HG02884 (cell line): ENCODE results near the gene ZNF800.
A peak's percentile ranks its signal among the peaks of the same experiment; 100 is the strongest.

Experiments used
- ATAC-seq: cut with Tn5 transposase; IDR thresholded peaks from one replicate; pipeline ENCODE4 v1.9.1; 2021; ENCODE audit warnings: mild to moderate bottlenecking, moderate library complexity; ENCODE audit not compliant: unreplicated experiment

ZNF800 gene

GRCh38 chr7:127349881-127350280 is 42.6 kb downstream of the ZNF800 start:
- no peak for ATAC-seq

- no peak for ATAC-seq
These were observed 44.3 kb downstream of the ZNF800 start for GRCh38 chr7:127348247-127348631.

GRCh38 chr7:127347567-127348246 is 44.8 kb downstream of the ZNF800 start:
- peak; percentile 90 for ATAC-seq

GRCh38 chr7:127346575-127347256 is 45.8 kb downstream of the ZNF800 start:
- no peak for ATAC-seq

DNA sequence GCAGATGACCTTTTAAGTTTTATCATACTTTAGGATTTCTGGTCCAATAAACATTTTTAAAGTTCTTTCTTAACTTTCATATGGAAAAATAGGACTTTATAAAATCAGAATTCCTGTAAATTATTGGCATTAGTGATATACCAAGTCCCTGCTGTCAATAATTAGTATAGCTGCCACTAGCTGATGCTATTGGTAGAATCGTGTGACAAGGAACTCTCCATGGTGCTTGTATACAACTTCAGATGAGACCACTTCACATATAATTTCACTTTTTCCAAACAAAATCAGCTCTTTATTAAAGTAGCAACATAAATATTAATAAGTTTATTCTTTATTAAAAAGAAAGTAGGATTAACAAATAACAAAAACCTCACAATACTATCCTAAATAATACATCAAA is 49.9 kb downstream of the ZNF800 start:
- no peak for ATAC-seq

GRCh38 chr7:127338122-127338521 is 54.4 kb downstream of the ZNF800 start:
- ATAC-seq: no peak

DNA sequence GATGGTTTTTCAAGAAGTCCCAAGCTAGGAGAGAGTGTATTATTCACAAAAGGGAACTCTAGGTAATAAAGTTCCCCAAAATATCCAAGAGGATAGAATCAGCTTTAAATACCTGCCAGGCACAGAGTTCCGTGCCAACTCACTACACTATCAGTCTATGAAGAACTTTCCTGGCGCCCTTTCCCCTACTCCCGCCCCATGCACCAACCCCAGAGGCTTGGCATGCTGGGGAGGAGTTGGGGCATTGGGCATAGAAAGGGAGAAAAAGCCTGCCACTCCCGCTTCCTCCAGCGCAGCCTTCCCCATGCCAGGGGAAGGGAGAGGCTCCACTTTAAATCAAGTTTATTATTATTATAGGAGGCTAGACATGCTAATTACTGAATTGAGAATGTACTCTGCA is 54.9 kb downstream of the ZNF800 start:
- no peak for ATAC-seq

DNA sequence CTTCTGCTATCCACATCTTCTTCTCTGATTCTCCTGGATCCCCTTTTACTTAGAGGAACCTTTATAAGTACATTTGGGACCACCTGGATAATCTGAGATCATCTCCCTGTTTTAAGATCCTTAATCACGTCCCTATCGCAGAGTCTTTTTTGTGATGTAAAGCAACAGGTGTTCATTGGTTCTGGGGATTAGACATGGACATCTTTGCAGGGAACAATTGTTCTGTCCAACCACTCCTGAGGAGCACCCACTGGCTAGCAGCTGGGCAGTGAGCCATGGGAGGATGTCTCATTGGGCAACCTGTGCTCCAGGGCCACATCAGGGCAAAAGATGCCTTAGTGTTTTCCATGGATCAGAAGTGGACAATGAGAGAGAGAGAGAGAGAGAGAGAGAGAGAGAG is 56.0 kb downstream of the ZNF800 start:
- ATAC-seq: no peak

DNA sequence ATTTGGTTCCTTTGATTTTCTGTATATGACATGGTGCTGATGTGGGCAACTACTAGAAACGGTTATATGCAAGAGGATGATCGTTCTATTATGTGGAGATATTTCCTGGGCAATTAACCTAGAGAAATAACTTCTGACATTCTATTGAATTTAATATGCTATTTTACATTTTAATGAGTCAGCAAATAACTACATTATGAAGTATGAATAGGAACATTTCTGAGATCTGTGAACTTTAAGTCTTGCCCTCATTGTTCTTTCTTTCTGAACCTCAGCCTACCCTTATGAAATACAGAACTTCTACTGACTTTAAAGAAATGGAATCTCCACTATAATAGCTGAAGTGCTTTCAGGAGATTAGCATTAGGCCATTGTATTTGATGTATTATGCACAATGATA is 59.6 kb downstream of the ZNF800 start:
- ATAC-seq: no peak

- ATAC-seq: no peak
These were observed 62.4 kb downstream of the ZNF800 start for GRCh38 chr7:127330070-127330469.

DNA sequence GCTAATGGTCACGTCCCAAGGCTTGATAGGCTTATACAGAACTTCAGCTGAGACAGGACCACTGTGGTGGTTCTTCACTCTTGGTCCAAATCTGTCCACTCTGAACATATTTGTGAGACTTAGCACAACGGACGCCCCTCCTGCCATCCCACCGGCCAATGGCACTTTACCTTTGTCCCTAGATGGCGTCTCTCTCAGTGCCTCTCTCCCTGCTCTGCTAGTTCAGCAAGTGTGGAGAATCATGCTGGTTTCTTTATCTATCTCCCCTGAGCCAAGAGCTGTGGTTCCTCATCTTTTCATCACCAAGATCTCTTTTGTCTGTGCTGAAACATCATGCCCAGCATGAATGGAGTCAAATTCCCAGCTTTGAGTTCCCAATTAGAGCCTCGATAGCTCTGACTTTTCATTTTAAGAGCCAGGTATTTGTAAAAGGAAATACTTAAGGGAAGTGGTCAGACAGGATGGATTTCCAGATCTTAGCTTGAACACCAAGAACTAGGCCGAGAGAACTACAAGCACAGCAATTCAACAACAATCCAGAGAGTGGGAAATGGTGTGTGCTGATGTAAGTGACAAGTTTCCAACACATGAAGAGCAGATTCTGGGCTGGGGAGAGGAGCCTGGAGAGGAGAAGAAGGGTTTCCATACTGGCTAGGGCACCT is 69.5 kb downstream of the ZNF800 start:
- no peak for ATAC-seq

GRCh38 chr7:127322351-127322750 is 70.2 kb downstream of the ZNF800 start:
- no peak for ATAC-seq

GRCh38 chr7:127320974-127321373 is 71.5 kb downstream of the ZNF800 start:
- no peak for ATAC-seq
